GM12878 (cell line): ENCODE measurements around the gene POLR3K. TPM values are rescaled to one million over a fixed set of nuclear protein-coding genes. Genes with fewer than 3 reads are reported as not detected.

Experiments used
- ATAC-seq: fragments of 200-7000 bp; cut with Tn5 transposase; 3 replicates; pipeline ENCODE4 v1.9.1; 2020; ENCODE audit warnings: mild to moderate bottlenecking, moderate library complexity
- BruUV-seq: library from RNA; stranded (reverse); fragments of 400-500 nt; replicated peaks from 2 replicates; lab custom pipeline; 2021; lab: Mats Ljungman, UMichigan
- CTCF ChIA-PET: fragments of 300-600 bp; sonication (Branson Sonifier 250); formaldehyde crosslinking; extraction: SDS; loops from one replicate; lab custom pipeline; 2021; ENCODE audit warnings: inconsistent platforms; lab: Yijun Ruan, JAX
- POLR2A ChIA-PET: fragments of 350-600 bp; formaldehyde crosslinking; extraction: SDS; loops from one replicate; lab custom pipeline; 2021; ENCODE audit warnings: inconsistent platforms; lab: Charles Lee
- RAD21 ChIA-PET: fragments of 300-600 bp; sonication (Branson Sonifier 250); formaldehyde crosslinking; loops from one replicate; lab custom pipeline; 2023; ENCODE audit warnings: antibody characterized with exemption; ENCODE audit not compliant: unreplicated experiment; lab: Charles Lee
- SMC1A ChIA-PET: fragments of 300-600 bp; sonication (Branson Sonifier 250); formaldehyde crosslinking; loops from one replicate; lab custom pipeline; 2023; ENCODE audit not compliant: unreplicated experiment, uncharacterized antibody; lab: Charles Lee
- DNase-seq: peaks from one replicate; pipeline ENCODE4 v3.0.0-alpha.2; 2011; ENCODE audit warnings: low read depth, low spot score
- FAIRE-seq: peaks from 3 replicates; lab custom pipeline; 2011; peaks lifted over from hg19 to GRCh38; lab: Jason Lieb, UNC
- H2AFZ ChIP-seq: 2 replicates; pipeline ENCODE4 v1.6.0; 2011; ENCODE audit warnings: low read depth, low read length, control low read depth; ENCODE audit not compliant: control insufficient read depth
- H3K27ac ChIP-seq: 2 replicates; pipeline ENCODE4 v1.5.1; 2011; ENCODE audit warnings: control low read depth; ENCODE audit not compliant: control insufficient read depth, insufficient read depth
- H3K27me3 ChIP-seq, 2 experiments: replicated peaks in 1 of 2; 2 replicates each; pipeline versions ENCODE4 v1.6.0 to v1.6.1; 2011; ENCODE audit warnings: low read length in 1 of 2; ENCODE audit not compliant: control insufficient read depth in 2 of 2, insufficient read depth in 2 of 2
- H3K36me3 ChIP-seq, 2 experiments: 2 replicates each; pipeline ENCODE4 v1.5.1; 2011; ENCODE audit warnings: low read length in 1 of 2; ENCODE audit not compliant: control insufficient read depth in 2 of 2, insufficient read depth in 2 of 2
- H3K4me1 ChIP-seq: 2 replicates; pipeline ENCODE4 v1.6.1; 2011; ENCODE audit warnings: mild to moderate bottlenecking, low read length, moderate library complexity, mixed read lengths; ENCODE audit not compliant: control insufficient read depth, insufficient read depth
- H3K4me2 ChIP-seq: 2 replicates; pipeline ENCODE4 v1.6.0; 2011; ENCODE audit warnings: control low read depth; ENCODE audit not compliant: control insufficient read depth, insufficient read depth
- H3K4me3 ChIP-seq: fragments of 200-600 bp; sonication (generic); 2 replicates; pipeline ENCODE4 v1.5.1; 2016
- H3K79me2 ChIP-seq: 2 replicates; pipeline ENCODE4 v1.6.0; 2011; ENCODE audit warnings: low read length; ENCODE audit not compliant: control insufficient read depth, insufficient read depth
- H3K9ac ChIP-seq: 2 replicates; pipeline ENCODE4 v1.8.0; 2011; ENCODE audit warnings: low read length, control low read depth, mixed read lengths; ENCODE audit not compliant: control insufficient read depth, insufficient read depth
- H3K9me3 ChIP-seq: replicated peaks from 3 replicates; pipeline ENCODE4 v1.5.1; 2011; ENCODE audit warnings: mild to moderate bottlenecking, low read length; ENCODE audit not compliant: control insufficient read depth, insufficient read depth
- H4K20me1 ChIP-seq: 2 replicates; pipeline ENCODE4 v1.6.0; 2011; ENCODE audit not compliant: control insufficient read depth, insufficient read depth
- ASH2L ChIP-seq: fragments of 300-600, 200-600 bp; sonication (generic); IDR thresholded peaks from 2 replicates; pipeline ENCODE4 v1.6.1; 2017; ENCODE audit warnings: low read depth, mild to moderate bottlenecking, borderline replicate concordance
- CBFB ChIP-seq: IDR thresholded peaks from 2 replicates; pipeline ENCODE4 v1.6.1; 2016; ENCODE audit warnings: antibody characterized with exemption, low read depth
- CBX3 ChIP-seq: fragments of 200-600 bp; sonication (generic); IDR thresholded peaks from 2 replicates; pipeline ENCODE4 v1.6.1; 2016; ENCODE audit warnings: low read depth, borderline replicate concordance
- CHD1 ChIP-seq: IDR thresholded peaks from 2 replicates; pipeline ENCODE4 v1.6.1; 2012; ENCODE audit warnings: low read depth, low read length, improper control_type of control experiment
- CREB1 ChIP-seq: IDR thresholded peaks from 2 replicates; pipeline ENCODE4 v1.6.1; 2012; ENCODE audit warnings: low read depth, mild to moderate bottlenecking, inconsistent platforms
- EED ChIP-seq: sonication (generic); IDR thresholded peaks from 2 replicates; pipeline ENCODE4 v1.6.1; 2016; ENCODE audit warnings: antibody characterized with exemption, low read depth
- FOXM1 ChIP-seq: IDR thresholded peaks from 2 replicates; pipeline ENCODE4 v1.6.1; 2012; ENCODE audit warnings: low read depth, mild to moderate bottlenecking, inconsistent platforms, low read length, moderate library complexity
- IKZF1 ChIP-seq: fragments of 450-650 bp; conservative IDR thresholded peaks from 2 replicates; pipeline ENCODE4 v1.6.1; 2017; ENCODE audit warnings: antibody characterized with exemption, mild to moderate bottlenecking
- MAX ChIP-seq: IDR thresholded peaks from 2 replicates; pipeline ENCODE4 v1.6.1; 2012; ENCODE audit warnings: low read depth, low read length, improper control_type of control experiment
- SMC3 ChIP-seq: IDR thresholded peaks from 2 replicates; pipeline ENCODE4 v1.6.1; 2011; ENCODE audit warnings: low read length, improper control_type of control experiment, borderline replicate concordance
- STAT3 ChIP-seq: IDR thresholded peaks from 2 replicates; pipeline ENCODE4 v1.6.1; 2011; ENCODE audit warnings: low read depth, low read length, improper control_type of control experiment
- ZBED1 ChIP-seq: IDR thresholded peaks from 2 replicates; pipeline ENCODE4 v1.6.1; 2016; ENCODE audit warnings: borderline replicate concordance
- ZNF24 ChIP-seq: fragments of 450-650 bp; IDR thresholded peaks from 2 replicates; pipeline ENCODE4 v1.6.1; 2017; ENCODE audit warnings: antibody characterized with exemption, mild to moderate bottlenecking
- WGBS: methylation state at CpG from one replicate; pipeline ENCODE4 v1.1.6; 2016; ENCODE audit warnings: low lambda C conversion rate; ENCODE audit not compliant: insufficient replicate concordance, insufficient coverage; ENCODE audit errors: missing lambda C conversion rate; 5-methylcytosine and 5-hydroxymethylcytosine counted together
- in situ Hi-C: fragments of 300-500 bp; cut with MboI; formaldehyde crosslinking; loops from 9 replicates; pipeline ENCODE4 v1.14.3; 2018; ENCODE audit warnings: mixed read lengths
- intact Hi-C: fragments of 100-400 bp; cut with micrococcal nuclease; formaldehyde crosslinking; loops from one replicate; pipeline ENCODE4 v1.14.2; 2022; ENCODE audit not compliant: unreplicated experiment
- polyA plus RNA-seq, 11 experiments: library from polyadenylated mRNA; depleted of rRNA in 4 of 11; unstranded in 6 of 11; stranded (reverse) in 5 of 11; fragments of >200 nt; fragmentation: Nextera tagmentation in 4 of 11; fragmentation: Illumina TruSeq in 1 of 11; extraction: Ambion mirVana in 4 of 11; extraction: Trizol in 1 of 11; gene quantifications; 1 replicate in 1 of 11; 2 replicates in 10 of 11; pipeline versions ENCODE4 v1.2.1 to v1.2.3, GENCODE V29; 2011 to 2016; ENCODE audit warnings: inconsistent platforms in 2 of 11, missing spikeins in 2 of 11, low read depth in 1 of 11
- total RNA-seq, 4 experiments: library from RNA; depleted of rRNA in 3 of 4; stranded (reverse); fragments of >200 nt in 3 of 4; fragmentation: Illumina TruSeq in 1 of 4; extraction: Trizol in 1 of 4; gene quantifications; 2 replicates each; pipeline versions ENCODE4 v1.2.1 to v1.2.3, GENCODE V29; 2013 to 2021

The POLR3K gene
- total and polyA plus RNA-seq, 10 of the 15 experiments (the other 5 are each of a cell fraction or from before 2014, with no cell fraction given), result 25.3 to 222 (median 64.0) TPM

GRCh38 chr16:72561-73548 is 19.4 kb upstream of the POLR3K start, which contains the start of gene RHBDF1 (continued):
- no peak for TF ChIP-seq FOXM1

GRCh38 chr16:71540-72401 is 18.4 kb upstream of the POLR3K start:
- BruUV-seq, result no TSS peak
- Histone ChIP-seq H3K36me3 (no peaks in the 10 kb centered on the region), H3K27me3 (peaks cover 4 to 12% of the 10 kb centered on the region in 2 experiments; a peak in 3 of 4 replicates), H3K4me1 (peaks cover 9% of the 10 kb centered on the region), H3K9ac (no peak overlapping the region), H2AFZ (no peak overlapping the region), H3K27ac (no peak overlapping the region), H3K4me2 (peak overlapping the region; percentile 25; the same call in 1 of the 2 replicates), H4K20me1 (no peaks in the 10 kb centered on the region; the same call in 1 of the 2 replicates), H3K79me2 (no peaks in the 10 kb centered on the region), H3K4me3 (no peak overlapping the region), H3K9me3 (no peaks in the 10 kb centered on the region)
- no peak for FAIRE-seq
- in situ Hi-C loops, result no loop called here
- intact Hi-C loops, result no loop called here
- no peak for TF ChIP-seq EED
- no peak for TF ChIP-seq ZBED1
- TF ChIP-seq ASH2L, result no peak
- no peak for TF ChIP-seq STAT3
- no peak for TF ChIP-seq CHD1
- TF ChIP-seq ZNF24, result no peak
- TF ChIP-seq IKZF1, result no peak; the same call in 1 of the 2 replicates
- no peak for TF ChIP-seq CREB1
- TF ChIP-seq MAX, result no peak
- TF ChIP-seq CBX3, result no peak
- no peak for TF ChIP-seq SMC3
- TF ChIP-seq CBFB, result no peak
- ChIA-PET SMC1A (interaction anchor here (1.6 kb wide), 1 partner anchor 14 kb away, joined by 3 read pairs; no protein-coding TSS in a partner anchor), RAD21 (interaction anchor here (1.3 kb wide), 1 partner anchor 25 kb away, joined by 6 read pairs; no protein-coding TSS in a partner anchor), POLR2A (interaction anchor here (1.0 kb wide), 1 partner anchor 12 kb away, joined by 3 read pairs; no protein-coding TSS in a partner anchor), CTCF (interaction anchor here (0.6 to 14.2 kb wide), 2 partner anchors 11 to 25 kb away, joined by 3 to 319 read pairs; no protein-coding TSS in a partner anchor)
- ATAC-seq, result no peak
- DNase-seq, result no peak
- 27% methylated on average over 36 of the region's 57 CpGs for WGBS
